OCI-LY7 (cell line): ENCODE results near the gene CEMIP2.

Source experiments
- CTCF ChIP-seq: fragments of 200-600 bp; sonication (generic); conservative IDR thresholded peaks from 2 replicates; pipeline ENCODE4 v1.5.1; 2014; ENCODE audit warnings: mild to moderate bottlenecking, antibody characterized with exemption, low read length, moderate library complexity, mixed read lengths
- EZH2phosphoT487 ChIP-seq: fragments of 200-600 bp; sonication (generic); IDR thresholded peaks from 2 replicates; pipeline ENCODE4 v1.6.1; 2018; ENCODE audit warnings: low read depth, borderline replicate concordance, mild to moderate bottlenecking, mixed run types, antibody characterized with exemption, low read length, moderate library complexity, mixed read lengths

GRCh38 chr9:71772726-71773125, 4.4 kb upstream of the CEMIP2 start:
- TF ChIP-seq CTCF = no peak
- TF ChIP-seq EZH2phosphoT487 = no peak
